Endothelial cell of hepatic sinusoid (primary cell): Measurements from ENCODE around the gene PTPRG.

Source experiments
- in situ Hi-C: cut with HindIII; loops from 2 replicates; pipeline ENCODE4 v1.10.0; 2017; ENCODE audit warnings: low sequenced_read_pairs

PTPRG gene

GRCh38 chr3:61975199-61975598 is 413.8 kb downstream of the PTPRG start:
- in situ Hi-C loops: no loop called here

GRCh38 chr3:61975936-61976335 is 414.6 kb downstream of the PTPRG start:
- in situ Hi-C loops: no loop called here

GRCh38 chr3:61978460-61979419 is 417.4 kb downstream of the PTPRG start:
- in situ Hi-C loops: no loop called here

- in situ Hi-C loops: no loop called here
Observed at GRCh38 chr3:61979638-61980037, 418.3 kb downstream of the PTPRG start.

GRCh38 chr3:61980041-61980440 is 418.7 kb downstream of the PTPRG start:
- in situ Hi-C loops: no loop called here

GRCh38 chr3:61981060-61981459 is 419.7 kb downstream of the PTPRG start:
- in situ Hi-C loops: no loop called here

- in situ Hi-C loops: no loop called here
Observed at GRCh38 chr3:61983479-61983878, 422.1 kb downstream of the PTPRG start.

- in situ Hi-C loops: no loop called here
Observed at GRCh38 chr3:61985020-61985419, 423.6 kb downstream of the PTPRG start.

GRCh38 chr3:61986473-61986872 is 425.1 kb downstream of the PTPRG start:
- in situ Hi-C loops: no loop called here

GRCh38 chr3:61989681-61990080 is 428.3 kb downstream of the PTPRG start:
- in situ Hi-C loops: no loop called here

- in situ Hi-C loops: no loop called here
Observed at GRCh38 chr3:61990327-61991027, 429.1 kb downstream of the PTPRG start.

- in situ Hi-C loops: no loop called here
Observed at GRCh38 chr3:61991706-61992105, 430.3 kb downstream of the PTPRG start.

GRCh38 chr3:61996366-61996765 is 435.0 kb downstream of the PTPRG start:
- in situ Hi-C loops: loop anchor here (5.0 kb wide), 1 partner anchor 44 kb away; no protein-coding TSS in a partner anchor

- in situ Hi-C loops: loop anchor here (5.0 kb wide), 1 partner anchor 45 kb away; no protein-coding TSS in a partner anchor
Observed at GRCh38 chr3:61997101-61997500, 435.7 kb downstream of the PTPRG start.

GRCh38 chr3:62003835-62004234 is 442.5 kb downstream of the PTPRG start:
- in situ Hi-C loops: no loop called here

GRCh38 chr3:62007036-62007435 is 445.7 kb downstream of the PTPRG start:
- in situ Hi-C loops: no loop called here

GRCh38 chr3:62010989-62011388 is 449.6 kb downstream of the PTPRG start:
- in situ Hi-C loops: no loop called here

- in situ Hi-C loops: no loop called here
Observed at GRCh38 chr3:62011666-62012065, 450.3 kb downstream of the PTPRG start.

GRCh38 chr3:62013951-62014350 is 452.6 kb downstream of the PTPRG start:
- in situ Hi-C loops: no loop called here

- in situ Hi-C loops: no loop called here
Observed at GRCh38 chr3:62015111-62015510, 453.7 kb downstream of the PTPRG start.

- in situ Hi-C loops: no loop called here
Observed at GRCh38 chr3:62019906-62020305, 458.5 kb downstream of the PTPRG start.

- in situ Hi-C loops: no loop called here
Observed at GRCh38 chr3:62020706-62021105, 459.3 kb downstream of the PTPRG start.
